HG03432 (cell line): ENCODE results near the gene ATOSB.
A peak's percentile ranks its signal among the peaks of the same experiment; 100 is the strongest.
"Not testable (repeated sequence)": the region's sequence is repeated elsewhere in the genome, so short reads cannot be mapped to it uniquely, and the experiment has no call there.

Source experiments
- ATAC-seq: cut with Tn5 transposase; IDR thresholded peaks from one replicate; pipeline ENCODE4 v1.9.1; 2021; ENCODE audit warnings: mild to moderate bottlenecking, moderate library complexity; ENCODE audit not compliant: unreplicated experiment

Gene ATOSB

GRCh38 chr9:35115680-35116538 lies at the start of gene ATOSB:
ATOSB (minus strand) TSS chr9:35115862; CDS start chr9:35108274, 7,588 bp downstream.
- ATAC-seq: peak; percentile 63

- no peak for ATAC-seq
Observed at GRCh38 chr9:35164711-35165110, 49.0 kb upstream of the ATOSB start.

- ATAC-seq: no peak
Observed at GRCh38 chr9:35163413-35163812, 47.8 kb upstream of the ATOSB start.

- ATAC-seq: no peak
Observed at GRCh38 chr9:35162605-35163315, 47.1 kb upstream of the ATOSB start.

- ATAC-seq: peak; percentile 79
Observed at GRCh38 chr9:35161713-35162604, 46.3 kb upstream of the ATOSB start, which contains the start of gene UNC13B. UNC13B (plus strand) TSS chr9:35162009; CDS start chr9:35162284, 275 bp downstream.

- no peak for ATAC-seq
Observed at GRCh38 chr9:35158501-35159280, 43.0 kb upstream of the ATOSB start.

GRCh38 chr9:35157836-35158235 lies 42.2 kb upstream of the ATOSB start:
- ATAC-seq: not testable (repeated sequence)

GRCh38 chr9:35156781-35157180 lies 41.1 kb upstream of the ATOSB start:
- no peak for ATAC-seq

- ATAC-seq: no peak
Observed at GRCh38 chr9:35152926-35153325, 37.3 kb upstream of the ATOSB start.

GRCh38 chr9:35147941-35148563 lies 32.4 kb upstream of the ATOSB start:
- ATAC-seq: not testable (repeated sequence)

GRCh38 chr9:35142037-35142436 lies 26.4 kb upstream of the ATOSB start:
- ATAC-seq: no peak

- ATAC-seq: no peak
Observed at GRCh38 chr9:35140093-35140492, 24.4 kb upstream of the ATOSB start.

- no peak for ATAC-seq
Observed at GRCh38 chr9:35136866-35137265, 21.2 kb upstream of the ATOSB start.

GRCh38 chr9:35135988-35136387 lies 20.3 kb upstream of the ATOSB start:
- no peak for ATAC-seq

GRCh38 chr9:35134920-35135319 lies 19.3 kb upstream of the ATOSB start:
- ATAC-seq: no peak

- peak; percentile 56 for ATAC-seq
Observed at GRCh38 chr9:35116898-35117551, 1.4 kb upstream of the ATOSB start.

GRCh38 chr9:35116539-35116897 lies 856 bp upstream of the ATOSB start:
- no peak for ATAC-seq

GRCh38 chr9:35114840-35115628 lies 628 bp downstream of the ATOSB start:
- no peak for ATAC-seq
